ENCODE data around the gene RIMBP2.

DNA sequence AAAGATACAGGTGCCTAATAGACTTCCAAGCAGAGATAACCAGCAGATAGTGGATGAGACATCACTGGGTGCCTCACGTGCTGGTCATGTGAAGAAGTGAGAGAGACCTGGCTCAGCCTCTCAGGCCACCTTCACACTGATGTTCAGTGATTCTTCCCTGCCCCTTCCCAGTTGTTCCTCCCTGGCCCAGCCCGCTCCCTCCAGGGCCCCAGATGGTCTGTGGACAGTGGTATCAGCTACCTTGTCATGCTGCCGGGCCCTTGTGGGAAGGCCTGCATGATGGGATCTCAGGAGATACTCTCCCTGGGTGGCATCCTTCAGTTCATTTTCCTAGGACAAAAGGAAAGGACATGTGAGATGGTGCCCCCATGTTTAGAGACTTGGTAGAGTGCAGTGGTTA is 198.5 kb downstream of the RIMBP2 start:
- TF ChIP-seq, protein P1, sequence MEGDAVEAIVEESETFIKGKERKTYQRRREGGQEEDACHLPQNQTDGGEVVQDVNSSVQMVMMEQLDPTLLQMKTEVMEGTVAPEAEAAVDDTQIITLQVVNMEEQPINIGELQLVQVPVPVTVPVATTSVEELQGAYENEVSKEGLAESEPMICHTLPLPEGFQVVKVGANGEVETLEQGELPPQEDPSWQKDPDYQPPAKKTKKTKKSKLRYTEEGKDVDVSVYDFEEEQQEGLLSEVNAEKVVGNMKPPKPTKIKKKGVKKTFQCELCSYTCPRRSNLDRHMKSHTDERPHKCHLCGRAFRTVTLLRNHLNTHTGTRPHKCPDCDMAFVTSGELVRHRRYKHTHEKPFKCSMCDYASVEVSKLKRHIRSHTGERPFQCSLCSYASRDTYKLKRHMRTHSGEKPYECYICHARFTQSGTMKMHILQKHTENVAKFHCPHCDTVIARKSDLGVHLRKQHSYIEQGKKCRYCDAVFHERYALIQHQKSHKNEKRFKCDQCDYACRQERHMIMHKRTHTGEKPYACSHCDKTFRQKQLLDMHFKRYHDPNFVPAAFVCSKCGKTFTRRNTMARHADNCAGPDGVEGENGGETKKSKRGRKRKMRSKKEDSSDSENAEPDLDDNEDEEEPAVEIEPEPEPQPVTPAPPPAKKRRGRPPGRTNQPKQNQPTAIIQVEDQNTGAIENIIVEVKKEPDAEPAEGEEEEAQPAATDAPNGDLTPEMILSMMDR (IDR thresholded peaks at IDR 0.05) = no peak
- no peak for TF ChIP-seq EZH2 (IDR thresholded peaks at IDR 0.05)
- no peak for TF ChIP-seq EZH2phosphoT487 (IDR thresholded peaks at IDR 0.05)
